ENCODE measurements around the gene KRTAP23-1. TPM values are rescaled to one million over a fixed set of nuclear protein-coding genes. Genes with fewer than 3 reads are reported as not detected.

Gene KRTAP23-1
- total RNA-seq, 4 donors from 2014 or later, result not detected

GRCh38 chr21:30337276-30337744 is 11.1 kb downstream of the KRTAP23-1 start, which contains the start of gene KRTAP27-1:
Gene KRTAP27-1, minus strand, starts transcription at chr21:30337694. Its CDS starts 26 bp downstream, at chr21:30337668.
- intact Hi-C loops (cut with DNase I; ENCODE audit: low total_unique reads), result no loop called here
- H3K4me1 ChIP-seq, result no peaks in the 10 kb centered on the region
- H3K36me3 ChIP-seq, result no peaks in the 10 kb centered on the region
- H3K9me3 ChIP-seq, result no peaks in the 10 kb centered on the region
- no peak for ATAC-seq
- H3K4me3 ChIP-seq, result no peak within 1 kb of the TSS
- in situ Hi-C loops (cut with MboI; ENCODE audit: low sequenced_read_pairs in 4 of 4), result loop anchor here in 2 of 4 donors (25.0 kb wide), 1 partner anchor 750 kb away; no protein-coding TSS in a partner anchor
- no peak within 1 kb of the TSS for H3K27ac ChIP-seq
- H3K27me3 ChIP-seq, result no peaks in the 10 kb centered on the region
- TF ChIP-seq CTCF (IDR thresholded peaks at IDR 0.05 in 4 of 5, conservative IDR thresholded peaks at IDR 0.05 in 1 of 5) (no peak), POLR2A (IDR thresholded peaks at IDR 0.05) (no peak)
- DNase-seq, result no peak

GRCh38 chr21:30336596-30336995 is 11.8 kb downstream of the KRTAP23-1 start:
- Histone ChIP-seq H3K36me3 (no peaks in the 10 kb centered on the region), H3K9me3 (no peaks in the 10 kb centered on the region), H3K4me1 (no peaks in the 10 kb centered on the region), H3K27me3 (no peaks in the 10 kb centered on the region), H3K27ac (no peak overlapping the region), H3K4me3 (no peak overlapping the region)
- DNase-seq (no peak), ATAC-seq (no peak)
- TF ChIP-seq POLR2A (IDR thresholded peaks at IDR 0.05) (no peak), CTCF (IDR thresholded peaks at IDR 0.05 in 4 of 5, conservative IDR thresholded peaks at IDR 0.05 in 1 of 5) (no peak)
- in situ Hi-C loops (cut with MboI; ENCODE audit: low sequenced_read_pairs in 4 of 4) (loop anchor here in 2 of 4 donors (25.0 kb wide), 1 partner anchor 751 kb away; no protein-coding TSS in a partner anchor), intact Hi-C loops (cut with DNase I; ENCODE audit: low total_unique reads) (no loop called here)

GRCh38 chr21:30333736-30334135 is 14.7 kb downstream of the KRTAP23-1 start:
- ATAC-seq, result no peak
- no peaks in the 10 kb centered on the region for H3K4me1 ChIP-seq
- in situ Hi-C loops (cut with MboI; ENCODE audit: low sequenced_read_pairs in 4 of 4), result loop anchor here in 2 of 4 donors (25.0 kb wide), 1 partner anchor 754 kb away; no protein-coding TSS in a partner anchor

GRCh38 chr21:30332681-30333080 is 15.7 kb downstream of the KRTAP23-1 start:
- ATAC-seq (no peak), DNase-seq (no peak)
- intact Hi-C loops (cut with DNase I; ENCODE audit: low total_unique reads) (no loop called here), in situ Hi-C loops (cut with MboI; ENCODE audit: low sequenced_read_pairs in 4 of 4) (loop anchor here in 2 of 4 donors (25.0 kb wide), 1 partner anchor 755 kb away; no protein-coding TSS in a partner anchor)
- TF ChIP-seq POLR2A (IDR thresholded peaks at IDR 0.05), result no peak
- TF ChIP-seq CTCF (IDR thresholded peaks at IDR 0.05 in 4 of 5, conservative IDR thresholded peaks at IDR 0.05 in 1 of 5), result no peak
- H3K27me3 ChIP-seq, result no peaks in the 10 kb centered on the region
- H3K9me3 ChIP-seq, result no peaks in the 10 kb centered on the region
- no peaks in the 10 kb centered on the region for H3K36me3 ChIP-seq
- H3K27ac ChIP-seq, result no peak overlapping the region
- no peak overlapping the region for H3K4me3 ChIP-seq
- H3K4me1 ChIP-seq, result no peaks in the 10 kb centered on the region

More at GRCh38 chr21:30333736-30334135, 14.7 kb downstream of the KRTAP23-1 start:
- no peak for DNase-seq
- Histone ChIP-seq H3K9me3 (no peaks in the 10 kb centered on the region), H3K27ac (no peak overlapping the region), H3K27me3 (no peaks in the 10 kb centered on the region), H3K36me3 (no peaks in the 10 kb centered on the region), H3K4me3 (no peak overlapping the region)
- TF ChIP-seq CTCF (IDR thresholded peaks at IDR 0.05 in 4 of 5, conservative IDR thresholded peaks at IDR 0.05 in 1 of 5) (no peak), POLR2A (IDR thresholded peaks at IDR 0.05) (no peak)
- intact Hi-C loops (cut with DNase I; ENCODE audit: low total_unique reads), result no loop called here
